Measurements from ENCODE around the gene CCR7.
"Not testable (repeated sequence)": the region's sequence is repeated elsewhere in the genome, so short reads cannot be mapped to it uniquely, and the experiment has no call there.

The CCR7 gene

GRCh38 chr17:40547785-40548478, 17.3 kb downstream of the CCR7 start:
- peak in 1 of 2 donors; percentile 4 for DNase-seq
- intact Hi-C loops (cut with DNase I; ENCODE audit: low total_unique reads), result no loop called here
- Histone ChIP-seq H3K36me3 (no peaks in the 10 kb centered on the region), H3K27ac (peak overlapping the region; percentile 78 to 79), H3K27me3 (no peaks in the 10 kb centered on the region), H3K4me1 (peaks cover 10 to 71% (median 56%) of the 10 kb centered on the region in 4 donors), H3K9me3 (no peaks in the 10 kb centered on the region), H3K4me3 (no peak overlapping the region)
- TF ChIP-seq CTCF (IDR thresholded peaks at IDR 0.05), result no peak

GRCh38 chr17:40547079-40547784, 18.0 kb downstream of the CCR7 start:
- H3K4me1 ChIP-seq, result peaks cover 12 to 71% (median 56%) of the 10 kb centered on the region in 4 donors
- intact Hi-C loops (cut with DNase I; ENCODE audit: low total_unique reads), result no loop called here
- no peaks in the 10 kb centered on the region for H3K27me3 ChIP-seq
- H3K27ac ChIP-seq, result peak overlapping the region; percentile 78 to 79
- H3K36me3 ChIP-seq, result no peaks in the 10 kb centered on the region
- TF ChIP-seq CTCF (IDR thresholded peaks at IDR 0.05), result no peak
- no peaks in the 10 kb centered on the region for H3K9me3 ChIP-seq
- peak; percentile 15 to 60 for DNase-seq
- no peak overlapping the region for H3K4me3 ChIP-seq

GRCh38 chr17:40546497-40546896, 18.8 kb downstream of the CCR7 start:
- H3K4me1 ChIP-seq, result peaks cover 10 to 71% (median 56%) of the 10 kb centered on the region in 4 donors
- H3K9me3 ChIP-seq; H3K27me3 ChIP-seq; H3K36me3 ChIP-seq; H3K4me3 ChIP-seq; H3K27ac ChIP-seq; intact Hi-C loops (cut with DNase I; ENCODE audit: low total_unique reads): not testable (repeated sequence)
- peak in 1 of 2 donors; percentile 5 for DNase-seq

GRCh38 chr17:40545660-40546059, 19.6 kb downstream of the CCR7 start:
- Histone ChIP-seq H3K9me3 (no peaks in the 10 kb centered on the region), H3K36me3 (no peaks in the 10 kb centered on the region), H3K4me1 (peaks cover 6 to 69% (median 51%) of the 10 kb centered on the region in 4 donors), H3K27ac (no peak overlapping the region), H3K4me3 (no peak overlapping the region), H3K27me3 (no peaks in the 10 kb centered on the region)
- peak; percentile 9 to 62 for DNase-seq
- no peak for TF ChIP-seq CTCF (IDR thresholded peaks at IDR 0.05)
- intact Hi-C loops (cut with DNase I; ENCODE audit: low total_unique reads), result no loop called here

GRCh38 chr17:40542558-40543411, 22.5 kb downstream of the CCR7 start:
- Histone ChIP-seq H3K27me3 (no peaks in the 10 kb centered on the region), H3K36me3 (no peaks in the 10 kb centered on the region), H3K4me3 (no peak overlapping the region), H3K9me3 (no peaks in the 10 kb centered on the region), H3K27ac (peak overlapping the region; percentile 88 to 91), H3K4me1 (peaks cover 6 to 63% (median 46%) of the 10 kb centered on the region in 4 donors)
- DNase-seq, result peak; percentile 93 to 95
- intact Hi-C loops (cut with DNase I; ENCODE audit: low total_unique reads), result no loop called here
- TF ChIP-seq CTCF (IDR thresholded peaks at IDR 0.05), result no peak
